GM12891 (cell line): ENCODE data around the gene PADI3.

Experiments
- POLR2A ChIP-seq: IDR thresholded peaks from 2 replicates; pipeline ENCODE4 v1.6.1; 2011; ENCODE audit warnings: low read depth, low read length, control low read depth
- POLR2AphosphoS5 ChIP-seq: IDR thresholded peaks from 2 replicates; pipeline ENCODE4 v1.6.1; 2011; ENCODE audit warnings: low read depth, low read length, control low read depth
- SPI1 ChIP-seq: IDR thresholded peaks from 2 replicates; pipeline ENCODE4 v1.6.1; 2011; ENCODE audit warnings: low read depth, low read length, control low read depth
- TAF1 ChIP-seq: IDR thresholded peaks from 2 replicates; pipeline ENCODE4 v1.6.1; 2011; ENCODE audit warnings: low read depth, low read length, control low read depth

GRCh38 chr1:17227358-17227915 lies 21.5 kb upstream of the PADI3 start:
- TF ChIP-seq SPI1 = no peak
- no peak for TF ChIP-seq POLR2A
- no peak for TF ChIP-seq POLR2AphosphoS5
- no peak for TF ChIP-seq TAF1
